NCI-H1694 (cell line): ENCODE results near the gene WWOX.

Experiments used
- DNase-seq: peaks from one replicate; lab custom pipeline; 2025; lab: John Stamatoyannopoulos, UW

Gene WWOX

DNA sequence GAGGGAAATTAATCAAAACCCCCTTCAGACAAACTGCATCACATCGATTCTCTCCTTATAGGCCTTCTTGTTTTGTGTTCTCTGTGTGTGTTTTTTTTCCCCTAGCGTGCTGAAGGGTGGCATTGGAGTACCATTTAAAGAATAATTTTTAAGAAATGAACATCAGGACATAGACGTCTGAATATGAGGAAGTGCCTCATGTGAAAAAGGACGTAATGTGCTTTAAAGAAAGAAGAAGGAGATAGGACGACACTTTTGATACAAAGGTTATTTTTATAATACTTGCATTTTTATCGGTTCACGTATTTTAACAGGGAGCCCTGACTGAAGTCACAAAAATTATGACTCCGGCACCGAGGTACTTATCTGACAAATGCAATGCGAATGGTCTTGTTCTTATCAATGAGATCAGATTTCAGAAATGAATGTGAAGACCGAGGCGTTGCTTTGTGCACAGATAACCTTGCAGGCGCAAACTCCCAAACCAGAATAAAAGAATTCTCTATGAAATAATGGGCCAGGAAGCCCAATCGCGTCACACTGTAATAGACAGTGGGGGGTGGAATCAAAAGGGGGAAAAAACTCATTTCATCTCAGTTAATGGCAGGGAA lies 894.8 kb downstream of the WWOX start:
- DNase-seq = no peak

DNA sequence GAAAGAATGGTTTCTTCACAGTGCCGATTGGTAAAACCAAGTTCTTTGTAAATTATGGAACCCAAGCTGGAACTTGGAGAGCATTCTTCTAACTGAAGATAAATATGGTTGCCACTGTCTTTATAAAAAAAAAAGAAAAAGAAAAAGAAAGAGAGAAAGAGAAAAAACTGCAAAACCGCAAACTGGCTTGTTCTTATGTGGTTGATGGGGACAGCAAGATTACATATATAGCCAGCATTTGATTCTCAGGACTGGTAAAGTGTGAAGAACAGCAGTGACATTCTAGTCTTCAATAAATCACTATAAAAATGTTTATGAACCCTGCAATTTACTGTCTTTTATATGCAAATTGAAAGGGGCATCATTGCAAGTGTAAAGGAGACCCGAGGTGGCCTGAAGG lies 896.0 kb downstream of the WWOX start:
- no peak for DNase-seq

DNA sequence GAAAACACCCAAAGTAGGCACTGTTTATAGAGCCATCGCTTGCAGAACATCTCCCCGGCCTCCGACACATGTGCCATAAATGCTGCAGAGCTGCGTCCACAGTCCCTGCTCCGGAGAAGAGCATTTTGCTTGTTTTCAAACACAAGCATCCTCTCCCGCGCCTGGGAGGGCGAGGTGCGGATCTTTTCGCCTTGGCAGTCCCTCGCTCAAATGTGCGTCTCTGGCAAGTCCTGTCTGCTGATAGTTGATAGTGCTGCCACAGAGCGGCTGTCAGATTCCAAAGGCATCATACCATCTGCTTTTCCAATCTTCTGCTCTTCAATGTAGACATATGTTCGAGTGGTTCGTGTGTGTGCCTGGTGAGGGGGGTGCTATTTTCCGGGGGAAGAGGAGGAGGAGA lies 897.3 kb downstream of the WWOX start:
- peak; percentile 58 for DNase-seq

DNA sequence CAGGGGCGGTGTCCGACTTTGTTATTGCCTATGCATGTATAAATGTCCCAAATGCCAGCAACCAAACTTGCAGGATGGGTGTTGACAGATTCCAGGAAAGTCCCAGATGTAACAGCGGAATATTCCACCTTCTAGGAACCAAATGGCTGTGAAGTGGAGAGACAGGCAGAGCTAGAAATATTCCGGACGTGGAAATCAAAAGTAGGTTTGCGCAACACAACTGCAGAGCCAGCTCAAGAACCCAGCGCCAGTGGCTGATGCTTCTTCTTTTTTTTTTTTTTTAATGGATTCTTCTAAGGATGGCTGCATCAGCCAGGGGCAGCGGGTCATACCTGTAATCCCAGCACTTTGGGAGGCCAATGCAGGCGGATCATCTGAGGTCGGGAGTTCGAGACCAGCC lies 899.4 kb downstream of the WWOX start:
- no peak for DNase-seq

DNA sequence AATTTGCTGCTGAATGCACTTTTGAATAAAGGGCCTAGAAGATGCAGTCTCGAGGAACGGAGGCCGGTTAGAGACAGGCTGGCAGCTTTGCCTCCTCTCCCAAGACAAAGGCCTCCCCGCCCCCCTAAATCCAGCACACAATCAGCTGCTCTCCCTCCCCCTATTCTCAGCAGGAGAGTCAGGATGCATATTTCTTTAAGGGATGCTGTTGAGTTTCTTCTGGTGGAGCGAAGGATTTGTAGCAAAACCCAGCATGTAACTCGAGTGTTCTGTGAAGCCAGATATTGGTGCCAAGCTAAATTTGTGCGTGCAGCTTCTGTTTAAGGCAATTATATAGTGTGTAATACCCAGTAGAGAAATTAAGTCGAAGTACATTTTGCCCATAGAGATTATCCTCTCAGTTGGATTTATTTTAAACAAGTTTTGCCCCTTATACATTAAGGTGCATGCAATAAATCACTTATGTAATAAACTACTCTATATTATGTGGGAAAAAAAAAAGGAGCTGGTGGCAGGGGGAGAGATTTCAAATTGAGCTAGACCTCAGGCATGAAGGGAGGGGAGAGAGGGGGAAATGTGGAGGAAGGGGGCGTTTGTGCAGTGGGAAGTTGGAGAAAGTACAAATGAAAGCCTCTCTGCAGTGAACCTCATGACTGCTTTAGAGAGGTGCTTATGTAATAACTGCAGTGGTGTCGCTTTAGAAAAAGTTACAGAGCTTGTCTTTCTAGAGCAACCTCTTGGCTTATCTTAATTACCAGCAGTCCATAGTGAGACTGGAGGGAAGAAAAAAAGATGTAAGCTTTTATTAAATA lies 901.9 kb downstream of the WWOX start:
- DNase-seq = no peak

DNA sequence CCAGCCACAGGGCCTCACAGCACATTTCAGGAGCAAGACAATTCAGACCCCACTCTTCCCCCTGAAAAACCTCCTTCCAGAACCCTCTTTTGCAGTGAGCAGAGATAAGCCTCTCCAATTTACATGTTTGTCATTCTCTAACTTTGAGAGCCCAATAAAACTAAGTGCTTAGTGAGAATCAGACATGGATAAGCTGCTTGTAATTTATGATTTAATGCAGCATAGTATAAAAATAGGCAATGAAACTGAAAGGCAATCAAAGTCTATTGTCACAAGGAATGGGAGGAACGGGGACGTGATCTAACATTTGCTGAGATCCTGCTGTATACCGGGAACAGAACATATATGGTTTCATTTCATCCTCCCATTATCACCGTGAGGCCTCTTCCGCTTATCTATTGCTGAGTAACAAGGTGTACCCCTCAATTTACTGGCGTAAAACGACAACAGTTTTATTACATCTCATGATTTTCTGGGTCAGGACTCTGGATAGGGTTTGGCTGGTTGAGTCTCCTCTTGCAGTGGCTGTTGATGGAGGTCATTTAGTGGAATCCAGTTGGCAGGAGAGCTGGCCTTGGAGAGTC lies 903.7 kb downstream of the WWOX start:
- DNase-seq = no peak

DNA sequence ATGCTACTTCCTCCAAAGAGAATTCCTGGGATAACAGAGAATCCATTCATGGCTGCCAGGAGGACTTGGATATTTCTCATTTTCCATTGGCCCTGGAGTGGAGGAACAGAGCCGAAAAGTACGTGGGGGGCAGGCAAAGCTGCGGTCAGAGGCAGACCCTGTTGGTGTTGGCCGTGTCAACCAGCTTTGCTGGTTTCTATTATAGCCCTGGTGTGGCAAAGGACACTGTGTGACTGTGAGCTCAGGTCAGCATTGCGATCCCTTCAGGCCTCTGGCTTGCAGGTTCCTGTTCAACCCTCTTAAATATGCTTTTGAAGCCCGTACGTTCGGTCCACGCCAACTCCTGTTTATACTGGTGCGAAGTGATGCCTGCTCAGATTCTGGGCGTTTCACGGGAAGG lies 904.9 kb downstream of the WWOX start:
- no peak for DNase-seq

DNA sequence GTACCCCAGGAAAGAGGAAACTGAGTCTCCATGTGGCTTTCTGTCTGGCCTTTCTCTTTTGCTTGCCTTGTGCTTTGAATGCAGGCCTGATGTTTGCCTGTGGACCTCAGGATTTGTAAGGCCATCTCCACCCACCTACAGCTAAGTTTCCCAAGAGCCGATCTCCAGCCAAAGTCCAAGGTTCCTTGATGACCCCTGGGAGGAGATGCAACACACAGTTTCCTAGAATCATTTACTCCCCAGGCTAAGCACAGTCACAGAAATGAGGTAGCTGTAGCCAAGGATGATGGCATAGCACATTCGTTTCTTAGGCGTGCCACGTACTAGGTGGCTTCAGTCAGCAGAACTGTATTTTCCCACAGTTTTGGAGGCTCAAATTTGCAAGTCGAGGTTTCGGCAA lies 905.6 kb downstream of the WWOX start:
- no peak for DNase-seq

DNA sequence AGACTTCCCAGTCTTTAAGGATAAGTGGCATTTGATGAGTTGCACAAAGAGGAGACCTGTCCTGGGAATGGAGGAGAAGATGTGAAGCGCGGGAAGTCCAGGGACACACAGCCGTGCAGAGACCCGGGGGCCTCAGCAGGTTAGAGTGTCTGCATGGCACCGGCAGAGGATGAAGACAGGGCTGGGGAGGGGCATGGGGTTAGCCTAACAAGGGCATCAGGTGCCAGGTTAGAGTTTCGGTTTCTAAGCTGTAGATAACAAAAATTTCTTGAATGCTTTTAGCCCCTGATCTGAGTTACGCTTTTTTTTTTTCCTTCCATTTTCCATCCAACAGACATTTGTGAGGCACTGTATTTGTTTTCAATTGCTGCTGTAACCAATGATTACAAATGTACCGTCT lies 906.8 kb downstream of the WWOX start:
- DNase-seq = no peak

DNA sequence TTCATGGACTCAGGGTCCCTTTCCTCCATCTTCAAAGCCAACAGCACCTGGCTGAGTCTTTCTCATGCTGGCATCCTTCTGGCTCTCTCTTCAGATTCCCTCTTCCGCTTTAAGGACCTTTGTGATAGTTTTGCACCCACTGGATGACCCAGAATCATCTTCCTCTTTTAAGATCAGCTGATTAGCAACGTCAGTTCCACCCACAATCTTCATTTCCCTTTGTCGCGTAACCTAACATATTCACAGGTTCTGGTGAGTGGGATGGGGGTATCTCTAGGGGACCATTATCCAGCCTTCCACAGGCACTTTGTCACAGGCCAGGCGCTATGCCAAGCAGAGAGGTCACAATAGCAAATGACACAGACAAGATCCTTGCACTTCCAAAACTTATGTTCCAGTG lies 907.3 kb downstream of the WWOX start:
- no peak for DNase-seq

DNA sequence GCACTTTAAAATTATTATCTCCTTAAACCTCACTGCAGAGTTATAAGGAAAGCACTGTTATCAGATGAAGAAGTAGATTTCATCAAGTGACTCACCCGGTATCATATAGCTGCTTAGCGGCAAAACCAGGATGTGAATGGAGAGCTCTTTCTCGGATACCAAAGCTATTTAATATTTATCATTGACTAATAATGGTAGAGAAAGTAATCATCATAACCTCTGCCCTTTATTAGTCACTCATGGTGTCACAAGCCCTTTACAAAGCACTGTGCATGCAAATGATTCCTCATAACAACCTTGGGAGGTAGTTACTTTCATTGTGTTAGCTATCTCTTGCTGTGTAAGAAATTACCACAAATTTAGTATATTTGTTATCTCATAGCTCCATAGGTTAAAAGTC lies 908.2 kb downstream of the WWOX start:
- no peak for DNase-seq

DNA sequence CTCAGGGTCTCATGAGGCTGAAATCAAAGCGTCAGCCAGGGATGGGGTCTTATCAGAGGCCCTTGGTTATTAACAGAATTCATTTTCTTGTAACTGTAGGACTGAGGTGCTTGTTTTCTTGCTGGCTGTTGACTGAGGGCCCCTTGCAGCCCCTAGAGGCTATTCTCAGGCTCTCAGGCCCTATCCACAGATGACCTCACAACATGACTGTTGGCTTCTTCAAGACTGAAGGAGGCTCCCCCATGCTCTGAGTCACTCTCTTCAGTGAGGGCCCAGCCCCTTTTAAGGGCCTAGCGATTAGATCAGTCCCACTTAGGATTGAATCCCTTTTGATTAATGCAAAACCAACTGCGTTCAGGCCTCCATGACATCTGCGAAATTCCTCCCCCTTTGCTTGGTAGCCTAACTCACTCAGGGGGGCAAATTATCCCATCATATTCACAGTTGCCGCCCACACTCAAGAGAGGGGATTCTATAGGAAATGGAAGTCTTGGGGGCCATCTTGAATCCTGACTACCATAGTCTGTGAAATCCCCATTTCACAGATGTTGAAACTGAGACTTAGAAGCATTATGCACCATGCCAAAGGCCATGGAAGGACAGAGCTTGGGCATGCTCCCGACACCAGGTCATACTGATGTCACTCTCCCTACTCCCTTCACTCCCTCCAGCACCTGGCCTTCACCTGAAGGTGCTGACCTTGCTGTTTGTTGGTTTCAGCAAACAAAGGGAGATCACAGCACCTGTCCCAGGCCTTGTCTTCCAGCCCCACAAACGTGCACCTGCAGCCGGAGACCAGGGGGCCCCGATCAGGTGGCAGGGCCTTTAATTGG lies 908.8 kb downstream of the WWOX start:
- DNase-seq = no peak

DNA sequence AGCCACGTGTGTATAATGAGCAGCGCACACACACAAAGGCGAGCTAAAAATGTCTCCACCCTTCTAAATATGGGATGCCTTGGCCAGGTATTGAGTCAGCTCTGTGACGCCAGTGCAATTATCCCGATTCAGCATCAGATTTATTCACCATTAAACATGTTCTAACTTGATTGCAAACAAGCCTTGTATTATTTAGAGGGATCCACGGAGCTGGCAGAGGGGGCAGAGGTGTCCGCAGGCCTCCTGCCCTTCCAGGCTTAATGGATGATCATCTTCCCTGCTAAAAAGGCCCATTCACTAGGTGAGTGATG lies 909.4 kb downstream of the WWOX start:
- DNase-seq = peak; percentile 6

DNA sequence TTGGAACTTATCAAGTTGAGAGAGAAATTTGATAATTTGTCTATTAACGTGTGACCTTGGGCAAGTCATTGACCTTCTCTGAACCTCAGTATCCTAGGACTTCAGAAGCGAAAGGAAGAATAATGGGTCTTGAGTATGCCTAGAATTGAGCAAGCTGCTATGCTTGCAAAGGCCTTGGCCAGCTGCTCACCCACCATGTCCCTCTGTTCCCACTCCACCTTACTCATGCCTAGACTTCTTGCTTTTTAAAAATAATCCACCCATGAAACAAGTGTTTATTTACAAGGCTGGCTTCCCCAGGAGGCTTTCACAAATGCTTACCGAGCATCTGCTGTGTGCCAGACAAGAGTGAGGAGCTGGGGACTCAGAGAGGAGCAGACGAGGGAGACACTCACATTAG lies 910.4 kb downstream of the WWOX start:
- peak; percentile 64 for DNase-seq

DNA sequence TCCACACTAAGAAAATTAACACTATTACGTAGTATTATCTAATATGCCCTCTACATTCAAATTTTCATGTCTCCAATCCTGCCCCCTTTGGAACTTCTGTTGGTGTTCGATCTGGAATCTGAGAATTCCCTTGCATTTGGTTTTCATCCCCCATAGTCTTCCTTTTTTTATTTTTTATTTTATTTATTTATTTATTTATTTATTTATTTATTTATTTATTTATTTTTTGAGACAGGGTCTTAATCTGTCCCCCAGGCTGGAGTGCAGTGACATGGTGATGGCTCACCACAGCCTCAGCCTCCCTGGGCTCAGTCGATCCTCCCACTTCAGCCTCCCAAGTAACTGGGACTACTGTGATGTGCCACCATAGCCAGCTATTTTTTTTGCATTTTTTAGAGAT lies 911.8 kb downstream of the WWOX start:
- no peak for DNase-seq

DNA sequence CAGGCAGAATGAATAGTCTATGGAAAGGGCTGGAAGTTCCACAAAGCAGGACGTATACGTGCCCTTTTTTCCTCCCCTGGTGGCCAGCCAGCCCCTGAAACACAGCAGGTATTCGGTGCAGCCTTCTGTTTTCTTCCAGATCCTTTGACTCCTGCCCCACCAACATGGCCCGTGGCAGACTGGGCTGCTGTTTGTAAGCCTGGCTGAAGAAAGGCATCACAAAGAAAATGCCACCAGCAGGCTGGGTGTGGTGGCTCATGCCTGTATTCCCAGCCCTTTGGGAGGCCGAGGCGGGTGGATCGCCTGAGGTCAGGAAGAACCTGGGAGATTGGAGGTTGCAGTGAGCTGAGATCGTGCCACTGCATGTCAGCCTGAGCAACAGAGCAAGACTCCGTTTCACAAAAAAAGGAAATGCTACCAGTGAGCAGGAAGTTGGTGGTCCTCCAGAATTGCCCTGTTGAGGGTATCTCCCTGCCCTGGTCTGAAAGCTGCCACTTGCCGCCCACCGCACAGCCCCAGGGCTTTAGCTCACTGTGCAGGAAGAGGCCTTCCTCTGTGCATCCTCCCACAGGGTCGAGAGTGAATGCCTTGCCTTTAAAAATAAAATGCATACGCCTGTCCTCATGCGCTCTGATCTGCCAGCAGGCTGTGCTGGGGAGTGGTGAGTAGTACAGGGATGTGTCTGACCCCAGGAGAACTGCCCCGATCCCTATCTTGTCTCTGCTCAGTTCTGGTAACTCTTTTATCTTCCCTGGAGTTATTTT lies 913.4 kb downstream of the WWOX start:
- no peak for DNase-seq

DNA sequence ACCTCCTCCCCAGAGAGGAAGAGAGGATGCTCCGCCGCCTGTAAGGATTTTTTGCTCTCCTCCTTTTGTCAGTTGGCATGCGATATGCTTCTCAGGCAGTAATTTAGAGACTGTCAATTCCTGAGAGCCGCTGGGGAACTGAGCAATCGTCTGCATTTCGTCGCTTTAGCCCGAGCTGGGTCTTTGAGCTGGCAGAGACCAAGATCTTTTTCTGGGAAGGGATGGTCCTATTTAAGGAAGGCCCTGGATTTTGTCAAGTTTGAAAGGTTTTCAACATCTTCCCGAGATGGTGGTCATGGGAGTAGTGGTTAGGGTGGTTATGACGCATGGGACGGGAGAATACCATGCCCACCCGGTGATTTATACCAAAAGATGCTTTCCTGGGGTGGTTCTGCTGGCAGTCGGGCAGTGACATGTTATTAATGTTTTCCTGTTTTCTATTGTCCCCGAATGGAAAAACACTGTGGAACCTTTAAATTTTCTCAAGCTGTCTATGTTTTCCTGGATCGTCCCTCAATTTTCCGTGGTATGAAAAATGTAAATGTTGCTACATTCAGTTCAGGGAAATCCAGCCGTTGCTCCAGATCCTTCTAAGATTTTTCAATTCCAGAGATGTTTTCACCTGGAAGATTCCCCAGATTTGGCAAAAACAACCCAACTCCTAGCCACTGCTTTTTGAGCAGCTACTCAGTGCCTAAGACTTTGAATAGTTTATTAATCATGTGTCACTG lies 914.6 kb downstream of the WWOX start:
- no peak for DNase-seq

DNA sequence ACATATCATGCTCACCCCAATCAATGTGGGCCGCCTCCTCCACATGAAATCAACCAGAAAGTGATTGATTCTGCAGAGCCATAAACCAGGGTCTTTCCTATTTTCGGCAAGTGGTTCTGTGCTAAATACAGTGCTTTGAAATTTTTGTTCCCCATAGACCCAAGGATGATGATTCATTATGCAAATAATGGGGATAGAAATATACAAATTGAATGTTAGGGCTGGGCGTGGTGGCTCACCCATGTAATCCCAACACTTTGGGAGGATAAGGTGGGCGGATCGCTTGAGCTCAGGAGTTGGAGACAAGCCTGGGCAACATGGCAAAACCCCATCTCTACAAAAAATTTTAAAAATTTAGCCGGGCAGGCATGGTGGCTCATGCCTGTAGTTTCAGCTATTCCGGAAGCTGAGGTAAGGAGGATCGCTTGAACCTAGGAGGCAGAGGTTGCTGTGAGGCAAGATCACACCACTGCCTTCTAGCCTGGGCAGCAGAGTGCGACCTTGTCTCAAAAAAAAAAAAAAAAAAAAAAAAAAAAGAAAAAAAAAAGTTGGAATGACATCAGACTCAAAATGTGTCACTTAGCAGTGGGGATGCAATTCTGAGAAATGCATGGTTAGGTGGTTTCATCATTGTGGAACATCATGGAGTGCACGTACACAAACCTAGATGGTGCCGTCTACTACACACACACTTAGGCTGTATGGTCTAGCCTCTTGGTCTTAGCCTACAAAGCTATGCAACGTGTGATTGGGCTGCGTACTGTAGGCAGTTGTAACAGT lies 919.4 kb downstream of the WWOX start:
- no peak for DNase-seq

DNA sequence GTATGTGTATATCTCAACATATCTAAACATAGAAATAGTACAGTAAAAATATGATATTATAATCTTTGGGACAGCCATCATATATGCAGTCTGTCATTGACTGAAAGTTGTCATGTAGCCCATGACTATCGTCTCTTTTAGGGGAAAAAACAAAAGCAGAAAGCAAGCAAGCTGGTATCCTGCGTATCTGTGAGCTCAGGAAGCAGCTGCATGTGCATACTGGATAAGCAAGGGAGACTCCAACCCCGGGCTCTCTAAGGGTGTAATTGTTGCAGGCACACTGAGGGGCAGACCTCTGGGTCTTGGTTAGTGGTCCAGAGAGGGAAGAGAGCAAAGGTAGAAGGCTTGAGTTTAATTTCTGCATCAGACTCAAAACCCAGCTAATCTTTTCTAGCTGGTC lies 920.0 kb downstream of the WWOX start:
- DNase-seq = no peak

DNA sequence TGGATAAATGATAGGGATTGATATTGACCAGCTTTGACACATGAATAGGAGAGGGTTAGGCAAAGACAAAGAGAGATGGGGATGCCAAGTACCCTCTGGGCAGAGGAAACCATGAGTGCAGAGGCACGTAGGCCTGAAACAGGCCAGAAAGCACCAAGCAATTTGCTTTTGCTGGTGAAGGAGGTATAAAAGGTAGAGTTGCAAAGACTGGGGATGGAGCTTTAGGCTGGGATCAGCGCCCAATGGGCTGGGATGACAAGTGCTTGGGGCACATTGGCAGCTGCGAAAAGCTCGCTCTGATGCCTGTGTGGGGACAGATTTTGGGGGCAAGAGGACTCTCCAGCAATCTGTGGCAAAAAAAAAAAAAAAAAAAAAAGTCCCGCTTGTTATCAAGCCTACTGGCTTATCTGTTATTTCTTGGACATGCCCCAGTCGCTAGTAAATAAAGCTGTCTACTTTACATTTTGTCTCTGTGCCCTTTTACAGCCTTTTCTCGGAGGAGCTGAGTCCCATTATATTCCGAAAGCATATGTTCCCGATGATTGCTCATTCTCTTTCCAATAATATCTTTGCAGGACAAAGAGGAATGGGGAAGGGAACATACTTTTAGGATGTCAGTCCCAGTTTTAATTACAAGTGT lies 922.7 kb downstream of the WWOX start:
- DNase-seq = no peak
